Left ventricle myocardium superior (tissue), 1 donor: Measurements from ENCODE around the gene SCRN2. TPM values are rescaled to one million over a fixed set of nuclear protein-coding genes. Genes with fewer than 3 reads are reported as not detected.
A peak's percentile ranks its signal among the peaks of the same experiment; 100 is the strongest.

Source experiments
- ATAC-seq: fragments of 200-7000 bp; cut with Tn5 transposase; one replicate; pipeline ENCODE4 v1.9.1; 2020; ENCODE audit warnings: mild to moderate bottlenecking, moderate library complexity
- DNase-seq: peaks from one replicate; pipeline ENCODE4 v3.0.0-alpha.2; 2020
- intact Hi-C: fragments of 100-400 bp; cut with micrococcal nuclease; formaldehyde crosslinking; loops from one replicate; pipeline ENCODE4 v1.11.0; 2022
- total RNA-seq: library from RNA; stranded (reverse); fragmentation: NEBNext Ultra II Directional; extraction: Animal tissue kit (Norgen Biotek cat#: 25700); gene quantifications from one replicate; pipeline ENCODE4 v1.2.1, GENCODE V29; 2021
- donor health status: DM: no; HTN: yes; CAD: no; lungs with severe emphysema.

SCRN2 gene
- total RNA-seq, 1 donor from 2014 or later, result 33.8 TPM

DNA sequence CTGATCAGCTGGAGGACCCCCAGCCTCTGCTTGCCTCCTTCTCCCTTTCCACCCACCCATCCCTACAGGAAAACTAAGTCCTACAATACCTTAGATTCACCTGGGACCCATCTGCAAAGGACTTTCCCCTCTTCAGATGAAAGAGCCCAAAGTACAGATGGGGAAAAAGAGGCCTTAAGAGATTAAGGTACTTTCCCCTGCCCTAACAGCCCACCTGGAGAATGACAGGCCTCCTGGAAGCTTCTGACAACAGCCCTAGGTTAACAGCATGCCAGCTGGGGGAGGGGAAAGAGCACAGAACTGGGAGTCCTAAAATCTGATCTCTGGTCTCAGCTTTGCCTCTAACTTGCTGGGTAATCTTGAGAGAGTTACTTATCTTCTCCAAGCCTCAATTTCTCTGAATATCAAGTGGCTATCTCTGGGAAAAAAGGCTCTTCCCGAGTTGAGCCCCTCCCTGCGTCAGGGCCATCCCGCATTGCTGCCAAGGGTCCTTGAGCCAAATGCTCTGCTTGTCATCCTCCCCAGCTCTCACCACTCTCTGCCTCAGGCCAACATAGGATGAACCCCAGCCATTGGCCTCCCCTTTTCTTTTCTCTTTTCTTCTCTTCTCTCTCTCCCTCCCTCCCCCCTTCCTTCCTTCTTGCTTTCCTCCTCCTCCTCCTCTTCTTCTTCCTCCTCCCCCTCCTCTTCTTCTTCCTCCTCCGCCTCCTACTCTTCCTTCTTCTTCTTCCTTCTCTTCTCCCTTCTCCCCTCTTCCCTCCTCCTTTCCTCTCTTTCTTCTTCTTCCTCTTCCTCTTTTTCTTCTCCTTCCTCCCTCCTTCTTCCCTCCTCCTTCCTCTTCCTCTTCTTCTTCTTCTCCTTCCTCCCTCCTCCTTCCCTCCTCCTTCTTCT, 32.4 kb upstream of the SCRN2 start:
- intact Hi-C loops, result no loop called here
- ATAC-seq (no peak), DNase-seq (no peak)

- DNase-seq, result no peak
- intact Hi-C loops, result no loop called here
- ATAC-seq, result no peak
Measured at GRCh38 chr17:47872651-47873161, 31.6 kb upstream of the SCRN2 start.

GRCh38 chr17:47872019-47872650, 31.1 kb upstream of the SCRN2 start:
- intact Hi-C loops, result no loop called here
- DNase-seq (no peak), ATAC-seq (no peak)

DNA sequence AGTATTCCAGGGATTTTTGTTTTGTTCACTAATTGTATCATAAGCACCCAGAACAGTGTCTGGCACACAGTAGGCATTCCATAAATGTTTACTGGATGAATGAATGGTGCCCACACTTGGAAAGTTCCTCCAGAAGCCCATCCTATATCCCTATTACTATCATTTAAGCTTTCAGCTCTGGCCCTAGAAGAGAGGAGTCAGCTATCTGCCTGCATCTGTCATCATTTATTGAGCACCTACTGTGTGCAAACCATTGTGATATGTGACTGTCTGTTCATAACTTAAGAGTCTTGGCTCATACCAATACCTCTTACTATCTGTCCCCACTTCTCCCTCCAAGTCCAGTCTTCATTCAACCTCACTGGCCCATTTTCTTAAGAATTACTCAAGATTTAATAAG, 30.0 kb upstream of the SCRN2 start:
- DNase-seq (no peak), ATAC-seq (no peak)
- intact Hi-C loops, result no loop called here

GRCh38 chr17:47870056-47870455, 29.0 kb upstream of the SCRN2 start:
- intact Hi-C loops, result no loop called here
- ATAC-seq (no peak), DNase-seq (no peak)

GRCh38 chr17:47869114-47869513, 28.0 kb upstream of the SCRN2 start:
- DNase-seq (no peak), ATAC-seq (no peak)
- intact Hi-C loops, result no loop called here

- intact Hi-C loops, result no loop called here
- no peak for ATAC-seq
- DNase-seq, result no peak
Measured at GRCh38 chr17:47867813-47868533, 26.9 kb upstream of the SCRN2 start.

- ATAC-seq (peak; percentile 34), DNase-seq (no peak)
- intact Hi-C loops, result no loop called here
Measured at GRCh38 chr17:47866941-47867340, 25.9 kb upstream of the SCRN2 start.

- intact Hi-C loops, result no loop called here
- no peak for ATAC-seq
Measured at GRCh38 chr17:47864791-47865216, 23.7 kb upstream of the SCRN2 start.

GRCh38 chr17:47862621-47863440, 21.8 kb upstream of the SCRN2 start:
- DNase-seq, result no peak
- no peak for ATAC-seq
- intact Hi-C loops, result no loop called here

More at GRCh38 chr17:47864791-47865216, 23.7 kb upstream of the SCRN2 start:
- no peak for DNase-seq

GRCh38 chr17:47860386-47860785, 19.3 kb upstream of the SCRN2 start:
- ATAC-seq (no peak), DNase-seq (no peak)
- intact Hi-C loops, result no loop called here

DNA sequence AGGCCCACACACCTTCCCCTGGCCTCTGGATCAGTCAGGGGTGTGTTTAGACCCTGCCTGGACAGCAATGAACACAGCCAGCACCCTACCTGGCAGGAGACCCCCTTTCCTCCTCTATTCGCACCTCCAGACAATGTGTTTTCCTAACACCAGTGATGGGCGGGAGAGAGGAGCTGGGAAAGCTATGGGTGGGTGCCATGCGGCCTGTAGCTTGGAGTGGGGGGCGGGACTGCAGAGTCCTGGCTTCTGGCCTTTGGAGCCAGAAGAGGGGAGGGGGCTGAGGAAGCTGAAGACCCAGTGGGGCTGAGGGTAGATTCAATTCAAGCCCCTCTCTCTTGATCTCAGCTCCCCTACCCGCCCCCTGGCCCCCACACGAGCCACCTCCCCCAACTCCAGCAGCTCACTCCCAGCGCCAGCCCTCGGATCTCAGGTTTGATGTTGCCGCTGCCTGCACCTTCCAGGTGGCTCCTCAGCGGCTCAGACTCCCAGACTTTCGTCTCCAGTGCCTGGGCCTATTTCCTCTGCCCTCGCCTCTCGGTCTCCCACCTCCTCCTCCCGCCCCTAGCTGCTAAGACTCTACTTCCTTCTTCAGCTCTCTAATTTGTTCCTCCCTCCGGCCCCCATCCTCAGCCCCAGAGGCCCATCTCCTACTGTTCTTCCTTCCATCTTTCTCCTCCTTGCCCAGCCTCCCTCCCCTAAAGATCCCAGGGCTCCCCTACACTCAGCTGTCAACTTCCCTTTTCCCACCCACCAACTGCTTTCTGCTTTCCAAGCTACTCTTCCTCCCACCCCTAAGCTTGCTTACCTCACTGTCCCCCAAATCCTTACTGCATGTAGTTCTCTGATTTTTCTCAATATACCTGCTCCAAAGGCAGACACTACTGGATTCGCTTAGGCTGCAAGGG, 16.7 kb upstream of the SCRN2 start:
- no peak for ATAC-seq
- intact Hi-C loops, result no loop called here
- DNase-seq, result no peak

- ATAC-seq (no peak), DNase-seq (no peak)
- intact Hi-C loops, result no loop called here
Measured at GRCh38 chr17:47856830-47857229, 15.8 kb upstream of the SCRN2 start.

DNA sequence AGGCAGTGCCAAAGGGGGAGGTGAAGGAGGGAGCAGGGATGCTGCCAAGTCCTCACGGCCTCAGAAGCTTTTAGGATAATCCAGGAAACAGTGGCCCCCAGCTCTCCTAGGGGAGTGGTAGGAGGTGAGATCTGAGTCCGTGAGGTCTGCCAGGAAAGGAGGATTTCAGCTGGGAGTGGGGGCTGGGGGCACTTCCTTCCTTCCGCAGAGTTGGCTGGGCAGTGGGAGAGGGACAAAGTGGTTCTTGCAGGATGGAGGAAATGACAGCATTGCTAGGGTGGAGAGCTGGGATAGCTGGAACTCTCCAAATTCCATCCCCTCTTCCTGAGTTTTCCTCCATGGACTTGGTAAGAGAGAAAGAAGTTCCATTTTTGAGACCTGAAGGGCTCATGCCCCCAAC, 14.7 kb upstream of the SCRN2 start:
- DNase-seq (no peak), ATAC-seq (no peak)
- intact Hi-C loops, result no loop called here

DNA sequence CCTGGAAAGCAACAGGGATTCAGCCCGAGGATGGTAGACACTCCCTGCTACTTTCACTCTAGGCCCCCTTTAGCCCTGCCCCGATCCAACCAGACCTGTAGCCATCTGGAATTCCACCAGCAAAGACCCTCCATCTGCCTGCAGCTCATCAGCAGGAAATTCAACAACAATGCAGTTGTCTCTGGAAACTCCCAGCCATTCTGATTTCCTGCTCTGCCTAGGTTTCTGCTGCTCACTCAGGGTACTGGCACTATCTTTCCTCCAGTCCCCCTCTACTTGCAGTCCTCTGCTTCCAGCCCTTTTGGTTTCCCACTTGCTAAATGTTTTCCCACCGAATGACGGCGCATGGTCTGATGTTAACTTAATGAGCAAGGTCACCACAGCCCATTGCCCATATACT, 12.5 kb upstream of the SCRN2 start:
- ATAC-seq, result no peak
- intact Hi-C loops, result no loop called here
- DNase-seq, result no peak

- intact Hi-C loops, result no loop called here
- DNase-seq, result no peak
- ATAC-seq, result no peak
Measured at GRCh38 chr17:47852113-47852949, 11.3 kb upstream of the SCRN2 start.

DNA sequence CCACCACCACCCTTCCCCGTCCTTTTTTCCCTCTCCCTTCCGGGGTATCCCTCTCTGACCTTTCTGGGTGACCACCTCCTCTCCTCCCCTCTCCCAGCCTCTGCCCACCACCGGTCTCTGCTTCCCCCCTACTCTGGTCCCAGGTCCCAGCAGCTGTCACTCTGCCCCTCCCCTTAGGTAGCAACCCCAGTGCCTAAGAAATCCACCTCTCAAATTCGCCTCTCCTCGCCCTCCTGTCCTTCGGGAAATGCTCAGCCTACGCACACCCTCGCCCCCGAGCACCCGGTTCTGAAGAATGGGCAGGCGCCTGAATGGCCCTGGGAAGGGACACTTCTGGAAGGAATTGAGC, 10.7 kb upstream of the SCRN2 start:
- intact Hi-C loops, result no loop called here
- ATAC-seq, result no peak
- no peak for DNase-seq
